ENCODE data around the gene ARHGAP1. TPM values are rescaled to one million over a fixed set of nuclear protein-coding genes. Genes with fewer than 3 reads are reported as not detected.

Gene ARHGAP1
- total and polyA plus RNA-seq, 2 of the 13 experiments (the other 11 are each of a cell fraction or from before 2014, with no cell fraction given) = 18.6 to 30.3 TPM

- BruUV-seq (replicated peaks) = TSS peak; percentile 21
- Histone ChIP-seq H3K79me2 (ENCODE audit: insufficient read depth, low read length) (peaks cover 65% of the 10 kb centered on the region), H3K9ac (ENCODE audit: insufficient read depth, low read depth, low read length) (0 out of 2 replicates have a peak overlapping the region, but pooled peaks have one; percentile 5), H3K36me3 (replicated peaks in 1 of 2; ENCODE audit: control insufficient read depth in 1 of 2, insufficient read depth in 2 of 2, low read length in 2 of 2) (peaks cover 23 to 45% of the 10 kb centered on the region in 2 experiments), H3K4me1 (ENCODE audit: insufficient read depth, low read length) (peaks cover 85% of the 10 kb centered on the region), H3K4me2 (ENCODE audit: low read depth, low read length) (peak overlapping the region; percentile 94), H4K20me1 (ENCODE audit: insufficient read depth, low read length) (peaks cover 38% of the 10 kb centered on the region), H3K27me3 (ENCODE audit: control insufficient read depth in 1 of 2, insufficient read depth in 2 of 2, low read length in 2 of 2) (no peaks in the 10 kb centered on the region; a peak in 1 of 5 replicates), H3K4me3 (replicated peaks in 1 of 3; ENCODE audit: insufficient read depth in 1 of 3, low read depth in 2 of 3, low read length in 3 of 3) (peak overlapping the region in 1 of 3 experiments; percentile 33; a peak in 2 of 6 replicates), H3K27ac (ENCODE audit: extremely low read length, insufficient read depth, low read length) (peak overlapping the region; percentile 25), H2AFZ (ENCODE audit: low read length) (no peak overlapping the region), H3K9me3 (ENCODE audit: low read length) (no peaks in the 10 kb centered on the region)
- in situ Hi-C loops (cut with HindIII; ENCODE audit: extremely low pct_ligation_motif_present, low pct_unique_long_range_greater_than_20kb) (no loop called here), intact Hi-C loops (cut with micrococcal nuclease; ENCODE audit: unreplicated experiment) (no loop called here)
- ATAC-seq (no peak), FAIRE-seq (no peak), DNase-seq (ENCODE audit: low spot score) (no peak)
- POLR2A ChIA-PET = interaction anchor here (1.2 to 12.3 kb wide), 3 partner anchors 20 to 48 kb away, joined by 3 to 272 read pairs (median 3); partner anchors contain the start of genes ARHGAP1 and ZNF408
- CTCF ChIA-PET (ENCODE audit: low intra/inter-chr PET ratio, low total read pairs) = no interaction called here
- 95% methylated on average over 7 of the region's 11 CpGs for WGBS (ENCODE audit: low lambda C conversion rate)
- TF ChIP-seq ZBTB38 (CRISPR knock-in tag; IDR thresholded peaks at IDR 0.05) (0 out of 2 replicates have a peak, but pooled peaks have one; percentile 10), HNRNPK (IDR thresholded peaks at IDR 0.05; ENCODE audit: low read depth, low read length, poor library complexity, severe bottlenecking) (no peak), RFXAP (CRISPR knock-in tag; IDR thresholded peaks at IDR 0.05; ENCODE audit: borderline replicate concordance) (0 out of 2 replicates have a peak, but pooled peaks have one; percentile 36), ZBTB20 (CRISPR knock-in tag; IDR thresholded peaks at IDR 0.05; ENCODE audit: borderline replicate concordance, low read depth) (peak; percentile 32; the same call in 1 of the 2 replicates), ZNF670 (CRISPR knock-in tag; IDR thresholded peaks at IDR 0.05; ENCODE audit: borderline replicate concordance) (no peak), E2F1 (CRISPR knock-in tag; IDR thresholded peaks at IDR 0.05) (0 out of 2 replicates have a peak, but pooled peaks have one; percentile 7), ZNF318 (CRISPR knock-in tag; IDR thresholded peaks at IDR 0.05) (0 out of 2 replicates have a peak, but pooled peaks have one; percentile 43), ZNF7 (CRISPR knock-in tag; IDR thresholded peaks at IDR 0.05) (no peak), ZNF616 (CRISPR knock-in tag; IDR thresholded peaks at IDR 0.05; ENCODE audit: low read depth) (0 out of 2 replicates have a peak, but pooled peaks have one; percentile 67), PAF1 (CRISPR knock-in tag; IDR thresholded peaks at IDR 0.05) (0 out of 2 replicates have a peak, but pooled peaks have one; percentile 25), SP140L (CRISPR knock-in tag; IDR thresholded peaks at IDR 0.05; ENCODE audit: borderline replicate concordance) (no peak), EZH2 (conservative IDR thresholded peaks at IDR 0.05; ENCODE audit: low read depth, low read length) (no peak), TEAD3 (CRISPR knock-in tag; optimal IDR thresholded peaks at IDR 0.05; ENCODE audit: borderline replicate concordance) (peak; percentile 15)
Measured at GRCh38 chr11:46722566-46723358, 22.3 kb upstream of the ARHGAP1 start.

Data from HepG2 (cell line).